NB4 (cell line): ENCODE results near the gene NCBP2L.

Source experiments
- DNase-seq: peaks from one replicate; pipeline ENCODE4 v3.0.0; 2010; ENCODE audit warnings: low read depth
- H3K4me3 ChIP-seq: one replicate; pipeline ENCODE4 v1.5.1; 2011; ENCODE audit warnings: mild to moderate bottlenecking, low read depth, low read length, moderate library complexity
- CTCF ChIP-seq: IDR thresholded peaks from one replicate; pipeline ENCODE4 v1.5.1; 2012; ENCODE audit warnings: low read depth, low read length
- MAX ChIP-seq: IDR thresholded peaks from 2 replicates; pipeline ENCODE4 v1.6.1; 2011; ENCODE audit warnings: low read depth, low read length
- MYC ChIP-seq: IDR thresholded peaks from 2 replicates; pipeline ENCODE4 v1.6.1; 2011; ENCODE audit warnings: low read depth, low read length
- POLR2A ChIP-seq: IDR thresholded peaks from 2 replicates; pipeline ENCODE4 v1.6.1; 2011; ENCODE audit warnings: mild to moderate bottlenecking; ENCODE audit not compliant: insufficient read length; ENCODE audit errors: extremely low read depth

Gene NCBP2L

GRCh38 chrX:107748506-107748905, 29.0 kb upstream of the NCBP2L start:
- no peak for DNase-seq
- no peak for TF ChIP-seq CTCF
- TF ChIP-seq MYC, result no peak
- TF ChIP-seq POLR2A, result no peak
- no peak for TF ChIP-seq MAX
- H3K4me3 ChIP-seq, result no peak overlapping the region

- no peak for DNase-seq
- no peak for TF ChIP-seq CTCF
- TF ChIP-seq POLR2A, result no peak
- TF ChIP-seq MYC, result no peak
- TF ChIP-seq MAX, result no peak
- H3K4me3 ChIP-seq, result no peak overlapping the region
Measured at GRCh38 chrX:107750263-107750662, 27.3 kb upstream of the NCBP2L start.

GRCh38 chrX:107750861-107751445, 26.6 kb upstream of the NCBP2L start:
- TF ChIP-seq CTCF, result no peak
- no peak for TF ChIP-seq MYC
- no peak for TF ChIP-seq MAX
- no peak overlapping the region for H3K4me3 ChIP-seq
- DNase-seq, result no peak

GRCh38 chrX:107752043-107752442, 25.5 kb upstream of the NCBP2L start:
- no peak for TF ChIP-seq POLR2A
- TF ChIP-seq MAX, result no peak
- no peak for TF ChIP-seq CTCF
- TF ChIP-seq MYC, result no peak
- H3K4me3 ChIP-seq, result no peak overlapping the region
- DNase-seq, result no peak

GRCh38 chrX:107752714-107753113, 24.8 kb upstream of the NCBP2L start:
- H3K4me3 ChIP-seq, result no peak overlapping the region
- no peak for TF ChIP-seq MYC
- no peak for TF ChIP-seq MAX
- TF ChIP-seq POLR2A, result no peak
- TF ChIP-seq CTCF, result no peak
- DNase-seq, result no peak

GRCh38 chrX:107753187-107753586, 24.3 kb upstream of the NCBP2L start:
- TF ChIP-seq MAX, result no peak
- TF ChIP-seq CTCF, result no peak
- no peak for TF ChIP-seq POLR2A
- no peak for TF ChIP-seq MYC
- H3K4me3 ChIP-seq, result no peak overlapping the region
- DNase-seq, result peak; percentile 23
